Measurements from ENCODE around the gene CES3. TPM values are rescaled to one million over a fixed set of nuclear protein-coding genes. Genes with fewer than 3 reads are reported as not detected.
A peak's percentile ranks its signal among the peaks of the same experiment; 100 is the strongest.
"Not testable (repeated sequence)": the region's sequence is repeated elsewhere in the genome, so short reads cannot be mapped to it uniquely, and the experiment has no call there.

Gene CES3
- total RNA-seq, 1 donor from 2014 or later, result 0.98 TPM

GRCh38 chr16:66983033-66983432 is 22.0 kb downstream of the CES3 start:
- TF ChIP-seq POLR2AphosphoS5 (IDR thresholded peaks at IDR 0.05; ENCODE audit: insufficient read depth in 1 of 2, low read depth in 1 of 2), result no peak
- TF ChIP-seq CTCF (IDR thresholded peaks at IDR 0.05), result no peak
- TF ChIP-seq POLR2A (IDR thresholded peaks at IDR 0.05), result no peak
- DNase-seq (ENCODE audit: extremely low spot score in 2 of 2), result no peak
- Histone ChIP-seq H3K9me3 (no peaks in the 10 kb centered on the region), H3K27ac (no peak overlapping the region), H3K36me3 (no peaks in the 10 kb centered on the region), H3K4me3 (no peak overlapping the region), H3K27me3 (no peaks in the 10 kb centered on the region), H3K4me1 (no peaks in the 10 kb centered on the region)
- intact Hi-C loops (cut with DNase I), result no loop called here

- no peak overlapping the region for H3K27ac ChIP-seq
- H3K4me1 ChIP-seq, result no peaks in the 10 kb centered on the region
- H3K9me3 ChIP-seq, result no peaks in the 10 kb centered on the region
- no peaks in the 10 kb centered on the region for H3K27me3 ChIP-seq
- no peaks in the 10 kb centered on the region for H3K36me3 ChIP-seq
- no peak for DNase-seq (ENCODE audit: extremely low spot score in 2 of 2)
- no peak overlapping the region for H3K4me3 ChIP-seq
- intact Hi-C loops (cut with DNase I), result no loop called here
- no peak for TF ChIP-seq CTCF (IDR thresholded peaks at IDR 0.05)
- no peak for TF ChIP-seq POLR2A (IDR thresholded peaks at IDR 0.05)
- no peak for TF ChIP-seq POLR2AphosphoS5 (IDR thresholded peaks at IDR 0.05; ENCODE audit: insufficient read depth in 1 of 2, low read depth in 1 of 2)
These were observed 23.8 kb downstream of the CES3 start for GRCh38 chr16:66984892-66985311.

GRCh38 chr16:66986559-66986958 is 25.5 kb downstream of the CES3 start:
- TF ChIP-seq CTCF (IDR thresholded peaks at IDR 0.05) (no peak), POLR2AphosphoS5 (IDR thresholded peaks at IDR 0.05; ENCODE audit: insufficient read depth in 1 of 2, low read depth in 1 of 2) (no peak), POLR2A (IDR thresholded peaks at IDR 0.05) (no peak)
- no peaks in the 10 kb centered on the region for H3K36me3 ChIP-seq
- H3K27ac ChIP-seq, result no peak overlapping the region
- no peaks in the 10 kb centered on the region for H3K4me1 ChIP-seq
- no peaks in the 10 kb centered on the region for H3K9me3 ChIP-seq
- no peaks in the 10 kb centered on the region for H3K27me3 ChIP-seq
- no peak for DNase-seq (ENCODE audit: extremely low spot score in 2 of 2)
- no peak overlapping the region for H3K4me3 ChIP-seq
- intact Hi-C loops (cut with DNase I), result no loop called here

- DNase-seq (ENCODE audit: extremely low spot score in 2 of 2), result no peak
- Histone ChIP-seq H3K4me1 (no peaks in the 10 kb centered on the region), H3K27ac (no peak within 1 kb of the TSS), H3K4me3 (no peak within 1 kb of the TSS), H3K9me3 (no peaks in the 10 kb centered on the region), H3K27me3 (no peaks in the 10 kb centered on the region), H3K36me3 (no peaks in the 10 kb centered on the region)
- intact Hi-C loops (cut with DNase I), result no loop called here
- TF ChIP-seq POLR2AphosphoS5 (IDR thresholded peaks at IDR 0.05; ENCODE audit: insufficient read depth in 1 of 2, low read depth in 1 of 2), result peak in 1 of 2 donors; percentile 11
- no peak for TF ChIP-seq POLR2A (IDR thresholded peaks at IDR 0.05)
These were observed 27.2 kb downstream of the CES3 start, which contains the start of gene CES4A for GRCh38 chr16:66988197-66988788. Gene CES4A, plus strand, starts transcription at chr16:66988589. Its CDS starts 184 bp downstream, at chr16:66988773.

GRCh38 chr16:66991545-66992077 is 30.5 kb downstream of the CES3 start:
- H3K27ac ChIP-seq, result no peak overlapping the region
- no peaks in the 10 kb centered on the region for H3K4me1 ChIP-seq
- H3K27me3 ChIP-seq, result no peaks in the 10 kb centered on the region
- H3K9me3 ChIP-seq, result no peaks in the 10 kb centered on the region
- intact Hi-C loops (cut with DNase I), result no loop called here
- DNase-seq (ENCODE audit: extremely low spot score in 2 of 2), result no peak
- no peak overlapping the region for H3K4me3 ChIP-seq
- TF ChIP-seq CTCF (IDR thresholded peaks at IDR 0.05), result no peak
- no peak for TF ChIP-seq POLR2A (IDR thresholded peaks at IDR 0.05)
- no peak for TF ChIP-seq POLR2AphosphoS5 (IDR thresholded peaks at IDR 0.05; ENCODE audit: insufficient read depth in 1 of 2, low read depth in 1 of 2)
- H3K36me3 ChIP-seq, result no peaks in the 10 kb centered on the region

GRCh38 chr16:66993558-66993957 is 32.5 kb downstream of the CES3 start:
- H3K9me3 ChIP-seq; DNase-seq (ENCODE audit: extremely low spot score in 2 of 2); H3K36me3 ChIP-seq; intact Hi-C loops (cut with DNase I); H3K27me3 ChIP-seq; H3K4me1 ChIP-seq; H3K4me3 ChIP-seq; H3K27ac ChIP-seq: not testable (repeated sequence)

All from vagina (tissue), 2 donors.